GM13977 (cell line): ENCODE results near the gene ACO2.

Source experiments
- DNase-seq: peaks from one replicate; pipeline ENCODE4 v3.0.0; 2012; ENCODE audit warnings: low spot score
- CTCF ChIP-seq: IDR thresholded peaks from 2 replicates; pipeline ENCODE4 v1.5.1; 2012; ENCODE audit warnings: mild to moderate bottlenecking, control low read depth; ENCODE audit not compliant: insufficient read depth; ENCODE audit errors: extremely low read depth, missing control alignments
- in situ Hi-C: fragments of 300-500 bp; cut with MboI; formaldehyde crosslinking; loops from one replicate; pipeline ENCODE4 v1.12.0; 2022; ENCODE audit warnings: low sequenced_read_pairs, low pct_unique_long_range_greater_than_20kb, mixed read lengths, inconsistent platforms; ENCODE audit not compliant: unreplicated experiment

Gene ACO2

GRCh38 chr22:41445129-41446056 is 23.5 kb upstream of the ACO2 start:
- no peak for TF ChIP-seq CTCF
- in situ Hi-C loops = no loop called here
- DNase-seq = no peak

GRCh38 chr22:41446057-41446501 is 22.8 kb upstream of the ACO2 start:
- in situ Hi-C loops = no loop called here
- TF ChIP-seq CTCF = no peak
- no peak for DNase-seq

- DNase-seq = peak; percentile 86
- in situ Hi-C loops = no loop called here
- TF ChIP-seq CTCF = no peak
Observed at GRCh38 chr22:41446639-41447434, 22.1 kb upstream of the ACO2 start, which contains the start of gene TOB2. Gene TOB2, minus strand, starts transcription at chr22:41446801. Its CDS starts 9,456 bp downstream, at chr22:41437345.

- peak; percentile 55 for DNase-seq
- no peak for TF ChIP-seq CTCF
- in situ Hi-C loops = no loop called here
Observed at GRCh38 chr22:41447435-41448188, 21.3 kb upstream of the ACO2 start.

- in situ Hi-C loops = no loop called here
- TF ChIP-seq CTCF = no peak
- peak; percentile 91 for DNase-seq
Observed at GRCh38 chr22:41448189-41448808, 20.6 kb upstream of the ACO2 start.
